GM13976 (cell line): Measurements from ENCODE around the gene BRPF1.

Source experiments
- DNase-seq: peaks from one replicate; pipeline ENCODE4 v3.0.0; 2012; ENCODE audit warnings: low spot score
- in situ Hi-C: fragments of 300-500 bp; cut with MboI; formaldehyde crosslinking; loops from one replicate; pipeline ENCODE4 v1.12.0; 2022; ENCODE audit warnings: low sequenced_read_pairs, mixed read lengths, inconsistent platforms; ENCODE audit not compliant: unreplicated experiment
- TF ChIP-seq, protein P1 (sequence below): IDR thresholded peaks from 2 replicates; pipeline ENCODE4 v1.5.1; 2012; ENCODE audit warnings: borderline replicate concordance, mild to moderate bottlenecking; ENCODE audit not compliant: insufficient read depth; ENCODE audit errors: extremely low read depth, missing control alignments, control extremely low read depth

The BRPF1 gene, protein sequence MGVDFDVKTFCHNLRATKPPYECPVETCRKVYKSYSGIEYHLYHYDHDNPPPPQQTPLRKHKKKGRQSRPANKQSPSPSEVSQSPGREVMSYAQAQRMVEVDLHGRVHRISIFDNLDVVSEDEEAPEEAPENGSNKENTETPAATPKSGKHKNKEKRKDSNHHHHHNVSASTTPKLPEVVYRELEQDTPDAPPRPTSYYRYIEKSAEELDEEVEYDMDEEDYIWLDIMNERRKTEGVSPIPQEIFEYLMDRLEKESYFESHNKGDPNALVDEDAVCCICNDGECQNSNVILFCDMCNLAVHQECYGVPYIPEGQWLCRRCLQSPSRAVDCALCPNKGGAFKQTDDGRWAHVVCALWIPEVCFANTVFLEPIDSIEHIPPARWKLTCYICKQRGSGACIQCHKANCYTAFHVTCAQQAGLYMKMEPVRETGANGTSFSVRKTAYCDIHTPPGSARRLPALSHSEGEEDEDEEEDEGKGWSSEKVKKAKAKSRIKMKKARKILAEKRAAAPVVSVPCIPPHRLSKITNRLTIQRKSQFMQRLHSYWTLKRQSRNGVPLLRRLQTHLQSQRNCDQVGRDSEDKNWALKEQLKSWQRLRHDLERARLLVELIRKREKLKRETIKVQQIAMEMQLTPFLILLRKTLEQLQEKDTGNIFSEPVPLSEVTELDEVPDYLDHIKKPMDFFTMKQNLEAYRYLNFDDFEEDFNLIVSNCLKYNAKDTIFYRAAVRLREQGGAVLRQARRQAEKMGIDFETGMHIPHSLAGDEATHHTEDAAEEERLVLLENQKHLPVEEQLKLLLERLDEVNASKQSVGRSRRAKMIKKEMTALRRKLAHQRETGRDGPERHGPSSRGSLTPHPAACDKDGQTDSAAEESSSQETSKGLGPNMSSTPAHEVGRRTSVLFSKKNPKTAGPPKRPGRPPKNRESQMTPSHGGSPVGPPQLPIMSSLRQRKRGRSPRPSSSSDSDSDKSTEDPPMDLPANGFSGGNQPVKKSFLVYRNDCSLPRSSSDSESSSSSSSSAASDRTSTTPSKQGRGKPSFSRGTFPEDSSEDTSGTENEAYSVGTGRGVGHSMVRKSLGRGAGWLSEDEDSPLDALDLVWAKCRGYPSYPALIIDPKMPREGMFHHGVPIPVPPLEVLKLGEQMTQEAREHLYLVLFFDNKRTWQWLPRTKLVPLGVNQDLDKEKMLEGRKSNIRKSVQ (N-terminal part only)

DNA sequence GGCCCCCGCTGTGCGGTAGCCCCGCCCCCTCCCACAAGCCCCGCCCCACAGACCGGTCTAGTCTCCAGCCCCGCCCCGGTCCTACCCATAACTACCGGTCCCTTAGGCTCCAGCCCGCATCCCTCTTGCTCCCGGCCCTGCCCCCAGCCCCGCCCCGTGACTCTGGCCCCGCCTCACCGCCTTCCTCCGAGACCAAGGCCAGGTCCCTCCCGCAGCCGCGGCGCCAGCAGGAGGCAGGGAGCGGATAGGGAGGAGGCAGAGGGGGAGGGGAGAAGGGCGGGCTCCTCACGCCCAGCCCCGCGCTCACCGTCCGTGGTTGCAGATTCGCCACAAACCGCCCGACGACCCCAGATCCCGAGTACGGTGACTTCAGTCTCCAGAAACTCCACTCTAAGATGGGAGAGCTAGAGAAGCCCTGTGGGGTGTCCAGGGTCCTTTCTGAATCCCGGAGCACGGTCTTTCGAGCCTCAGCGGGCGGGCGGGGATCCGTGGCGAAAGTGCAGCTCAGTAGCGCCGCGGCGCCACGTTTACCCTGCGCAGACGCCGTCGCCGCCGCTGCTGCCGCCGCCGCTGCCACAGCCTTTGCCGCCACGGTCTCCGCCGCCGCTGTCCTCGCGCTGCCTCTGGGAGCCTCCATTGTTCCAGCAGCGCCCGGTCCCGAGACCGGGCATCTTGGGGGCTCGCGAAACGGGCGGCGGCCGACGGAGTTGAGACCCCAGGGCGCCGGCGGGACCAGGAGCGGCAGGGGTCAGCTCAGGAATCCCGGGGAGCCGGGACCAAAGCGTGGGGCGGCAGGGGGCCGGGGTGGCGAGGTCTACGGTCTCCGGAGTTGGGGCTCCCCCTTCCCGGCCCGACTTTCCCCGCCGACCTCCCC, at the start of gene BRPF1:
BRPF1 (plus strand) TSS at position 530 of the 874 bp plus-strand sequence. CDS start 2,406 bp downstream, outside the sequence.
- TF ChIP-seq, protein P1, sequence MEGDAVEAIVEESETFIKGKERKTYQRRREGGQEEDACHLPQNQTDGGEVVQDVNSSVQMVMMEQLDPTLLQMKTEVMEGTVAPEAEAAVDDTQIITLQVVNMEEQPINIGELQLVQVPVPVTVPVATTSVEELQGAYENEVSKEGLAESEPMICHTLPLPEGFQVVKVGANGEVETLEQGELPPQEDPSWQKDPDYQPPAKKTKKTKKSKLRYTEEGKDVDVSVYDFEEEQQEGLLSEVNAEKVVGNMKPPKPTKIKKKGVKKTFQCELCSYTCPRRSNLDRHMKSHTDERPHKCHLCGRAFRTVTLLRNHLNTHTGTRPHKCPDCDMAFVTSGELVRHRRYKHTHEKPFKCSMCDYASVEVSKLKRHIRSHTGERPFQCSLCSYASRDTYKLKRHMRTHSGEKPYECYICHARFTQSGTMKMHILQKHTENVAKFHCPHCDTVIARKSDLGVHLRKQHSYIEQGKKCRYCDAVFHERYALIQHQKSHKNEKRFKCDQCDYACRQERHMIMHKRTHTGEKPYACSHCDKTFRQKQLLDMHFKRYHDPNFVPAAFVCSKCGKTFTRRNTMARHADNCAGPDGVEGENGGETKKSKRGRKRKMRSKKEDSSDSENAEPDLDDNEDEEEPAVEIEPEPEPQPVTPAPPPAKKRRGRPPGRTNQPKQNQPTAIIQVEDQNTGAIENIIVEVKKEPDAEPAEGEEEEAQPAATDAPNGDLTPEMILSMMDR: no peak
- in situ Hi-C loops: no loop called here
- DNase-seq: peak; percentile 100

DNA sequence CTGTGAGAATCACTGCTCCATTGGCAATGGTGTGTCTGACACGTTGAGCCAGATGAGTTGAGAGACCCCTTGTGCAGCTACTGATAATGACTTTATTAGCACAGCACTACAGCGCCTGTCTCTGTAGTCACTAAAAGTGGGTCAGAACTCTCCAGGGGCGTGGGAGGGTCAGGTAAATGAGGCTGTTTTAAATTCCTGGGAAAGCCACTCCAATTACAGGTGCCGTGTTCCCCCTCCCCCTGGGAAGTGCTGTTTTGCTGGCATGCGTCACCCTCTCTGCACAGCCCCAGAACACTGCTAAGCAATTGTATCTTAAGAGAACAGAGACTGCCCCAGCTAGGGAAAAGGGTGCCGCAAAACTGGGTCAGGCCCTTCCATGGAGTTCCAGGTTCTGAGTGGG, 49.4 kb upstream of the BRPF1 start:
- TF ChIP-seq, protein P1: no peak
- in situ Hi-C loops: no loop called here
- no peak for DNase-seq

DNA sequence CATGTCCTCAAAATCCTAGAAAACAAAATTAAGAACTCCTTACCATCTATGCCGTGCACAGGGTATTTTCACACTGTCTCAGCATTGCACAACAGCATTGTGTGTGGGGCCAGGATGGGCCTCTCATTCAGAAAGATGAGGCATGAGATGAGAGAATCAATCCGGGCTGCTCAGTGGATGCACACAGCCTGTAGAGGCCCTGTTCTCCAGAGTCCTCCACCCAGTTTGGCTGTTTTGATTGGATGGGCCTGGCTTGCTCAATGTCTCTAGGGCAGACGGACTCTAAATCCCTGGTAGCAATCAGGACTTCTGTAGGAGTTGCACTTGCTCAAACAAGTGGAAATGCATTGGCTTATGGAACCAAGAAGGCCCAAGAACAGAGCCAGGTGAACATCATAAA, 48.1 kb upstream of the BRPF1 start:
- in situ Hi-C loops: no loop called here

DNA sequence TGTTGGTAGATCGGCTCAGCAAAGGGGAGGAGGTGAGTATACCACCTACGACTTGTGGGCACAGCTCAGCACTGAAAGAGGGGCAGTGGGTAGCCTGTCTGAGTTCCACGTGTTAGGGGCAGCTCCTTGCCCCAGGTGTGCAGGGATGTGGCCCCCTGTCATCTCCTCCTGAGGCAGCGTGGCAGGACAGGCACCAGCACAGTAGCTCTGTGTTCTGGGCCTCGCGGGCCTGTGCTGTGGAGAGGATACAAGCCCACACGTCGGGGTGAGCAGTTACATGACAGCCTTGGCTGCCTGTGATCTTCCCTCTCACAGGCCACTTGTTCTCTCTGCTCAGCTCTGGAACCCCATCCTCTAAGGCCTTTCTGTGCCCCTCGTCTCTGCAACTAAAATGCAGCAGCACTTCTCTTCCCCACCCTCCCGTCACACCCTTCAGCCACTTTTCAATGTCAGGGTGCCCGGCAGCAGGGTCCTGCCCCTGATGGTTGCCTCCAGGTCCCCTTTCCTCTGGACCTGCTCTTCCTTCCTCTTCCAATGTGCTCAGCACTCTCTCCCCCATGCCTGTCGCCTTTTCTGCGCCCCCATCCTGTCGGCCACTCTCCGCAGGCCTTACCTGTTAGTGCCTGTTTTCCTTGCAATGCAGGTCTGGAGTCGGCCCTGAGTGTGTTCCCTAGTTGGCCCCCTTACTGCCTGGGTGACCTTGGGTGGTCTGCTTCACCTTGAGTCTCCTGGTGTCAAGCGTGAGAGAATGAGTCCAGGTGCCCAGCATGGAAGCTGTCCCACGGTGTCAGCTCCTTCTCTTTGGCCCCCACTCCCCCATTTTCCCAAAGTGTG, 46.1 kb upstream of the BRPF1 start:
- DNase-seq: no peak
- in situ Hi-C loops: no loop called here
- TF ChIP-seq, protein P1: no peak

More for the DNA sequence above, 48.1 kb upstream of the BRPF1 start:
- DNase-seq: no peak
- TF ChIP-seq, protein P1: no peak

DNA sequence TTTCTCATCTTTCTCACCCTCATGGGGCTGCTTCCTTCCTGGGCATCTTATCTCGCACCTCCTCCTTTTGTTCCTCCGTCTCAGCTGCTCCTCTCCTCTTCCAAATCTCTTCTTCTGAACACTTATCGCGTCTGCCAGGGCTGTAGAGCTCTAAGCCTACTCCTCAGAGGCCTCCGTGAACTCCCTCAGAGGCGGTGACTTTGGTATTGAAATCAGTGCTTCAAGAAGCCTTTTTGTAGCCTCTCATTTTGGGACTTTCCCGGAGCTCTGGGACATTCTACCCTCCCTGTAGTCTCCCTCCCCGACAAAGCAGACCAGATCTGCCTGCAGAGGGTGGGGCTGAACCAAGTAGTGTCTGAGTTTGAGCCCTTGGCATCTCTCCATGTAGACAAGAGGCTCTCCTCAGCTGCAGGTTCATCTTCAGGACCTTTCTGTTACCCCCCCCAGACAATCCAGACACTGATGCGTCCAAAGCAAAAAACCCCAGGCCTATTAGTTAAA, 45.4 kb upstream of the BRPF1 start:
- in situ Hi-C loops: no loop called here
- no peak for DNase-seq
- TF ChIP-seq, protein P1: no peak
